ENCODE results near the gene STX16.

Gene STX16

DNA sequence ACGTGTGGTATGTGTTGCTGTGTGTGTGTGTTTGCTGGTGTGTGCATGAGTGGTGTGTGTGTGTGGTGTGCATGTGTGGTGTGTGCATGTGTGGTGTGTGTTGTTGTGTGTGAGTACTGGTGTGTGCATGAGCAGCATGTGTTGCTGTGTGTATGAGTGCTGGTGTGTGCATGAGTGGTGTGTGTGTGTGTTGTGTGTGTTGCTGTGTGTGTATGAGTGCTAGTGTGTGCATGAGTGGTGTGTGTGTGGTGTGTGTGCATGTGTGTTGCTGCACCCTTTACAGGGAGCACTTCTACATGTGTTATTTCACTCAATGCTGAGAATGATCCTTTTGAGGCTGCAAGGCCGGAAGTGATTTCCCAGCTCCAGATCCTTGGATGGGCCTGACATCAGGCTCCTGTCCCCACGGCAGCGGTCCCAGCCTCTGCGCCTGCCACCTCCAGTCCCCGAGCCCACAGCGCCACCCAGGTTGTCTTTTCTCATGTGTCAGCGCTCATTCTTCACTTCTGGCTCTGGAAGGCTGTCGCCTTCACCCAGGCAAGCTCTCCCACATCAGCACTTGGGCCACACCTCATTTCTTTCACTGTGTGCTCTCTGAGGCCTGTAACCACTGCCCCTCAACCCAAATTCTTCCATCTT lies 44.1 kb downstream of the STX16 start:
- no peak for DNase-seq (ENCODE audit: low read depth, low spot score)

DNA sequence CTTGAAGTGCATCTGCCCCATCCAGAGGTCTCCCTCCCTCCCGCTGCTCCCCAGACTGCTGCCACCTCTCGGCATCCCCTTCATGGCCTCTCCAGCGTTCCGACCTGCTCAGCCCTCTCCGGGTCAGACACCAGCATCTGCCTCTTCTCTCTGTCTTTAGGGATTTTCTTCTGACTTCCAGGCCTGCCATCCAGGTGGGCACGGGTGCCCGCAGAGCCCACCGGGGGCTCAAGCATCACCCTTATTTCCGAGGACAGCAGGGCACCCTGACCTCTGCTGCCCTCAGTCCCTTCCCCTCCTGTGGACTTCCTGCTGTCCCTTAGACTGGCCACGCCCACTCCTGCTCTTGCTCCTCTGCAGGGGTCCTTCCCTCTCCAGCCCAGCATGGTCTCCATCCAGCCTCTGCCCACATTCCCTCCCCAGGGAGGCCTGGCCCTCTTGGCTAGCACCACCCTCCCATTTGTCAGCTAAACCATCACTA lies 44.9 kb downstream of the STX16 start:
- no peak overlapping the region for H3K27ac ChIP-seq

More for the DNA sequence above, 44.1 kb downstream of the STX16 start:
- H3K27ac ChIP-seq: no peak overlapping the region

DNA sequence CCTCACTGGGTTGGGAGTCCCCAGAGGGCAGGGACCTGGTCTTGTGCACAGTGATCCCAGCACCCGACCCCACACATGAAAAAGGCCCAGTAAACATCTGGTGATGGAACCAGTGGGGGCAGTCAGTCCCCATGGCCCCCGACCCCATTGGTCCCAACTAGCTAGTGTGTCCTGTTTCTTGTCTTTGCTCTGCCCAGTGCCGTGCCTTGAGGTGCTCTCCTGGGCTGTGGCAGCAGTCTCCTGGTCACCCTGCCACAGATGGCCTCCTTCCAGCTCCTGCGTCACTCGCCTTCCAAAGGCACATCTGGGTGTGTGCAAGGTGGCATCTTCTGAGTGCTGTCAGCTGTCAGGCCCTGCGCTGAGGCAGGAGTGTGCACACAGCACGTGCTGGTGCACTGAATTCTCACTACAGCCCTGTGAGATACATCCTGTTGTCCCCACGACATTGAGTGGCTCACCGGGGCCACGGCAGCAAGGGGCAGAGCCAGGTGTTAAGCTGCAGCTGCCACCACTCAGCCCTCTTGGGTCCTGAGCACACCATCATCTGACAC lies 45.4 kb downstream of the STX16 start:
- no peak overlapping the region for H3K27ac ChIP-seq
- DNase-seq (ENCODE audit: low read depth, low spot score): no peak

More for the DNA sequence above, 44.9 kb downstream of the STX16 start:
- no peak for DNase-seq (ENCODE audit: low read depth, low spot score)

DNA sequence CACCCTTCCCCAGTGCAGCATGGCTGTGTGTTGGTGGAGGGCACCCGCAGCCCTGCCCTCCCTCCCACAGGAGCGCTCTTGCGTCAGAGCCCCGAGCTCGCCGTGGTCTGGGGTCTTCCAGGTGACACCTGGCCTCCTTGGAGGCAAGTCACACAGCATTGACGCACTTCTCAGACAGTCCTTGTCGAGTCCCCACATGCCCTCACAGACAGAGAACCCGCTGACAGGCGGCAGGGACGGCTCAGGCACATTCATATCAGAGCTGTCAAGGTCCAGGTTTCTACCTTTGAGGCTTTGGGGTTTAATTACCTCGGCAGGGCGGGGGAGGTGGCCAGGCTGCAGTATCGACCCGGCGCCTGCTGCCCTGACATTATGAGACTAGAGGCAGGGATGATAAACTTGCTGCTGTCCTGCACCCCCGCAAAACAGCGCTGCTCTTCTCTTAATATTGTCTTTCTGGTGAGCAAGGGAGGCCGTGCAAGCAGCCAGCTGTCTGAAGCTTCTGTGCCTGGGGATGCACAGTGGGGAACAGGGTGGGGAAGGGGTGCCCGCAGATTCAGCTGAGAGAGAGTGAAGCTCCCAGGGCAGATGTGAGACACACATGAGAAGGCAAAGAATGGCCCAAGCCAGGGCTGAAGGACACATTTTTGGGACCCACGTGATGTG lies 46.3 kb downstream of the STX16 start:
- H3K27ac ChIP-seq: no peak overlapping the region
- DNase-seq (ENCODE audit: low read depth, low spot score): no peak

DNA sequence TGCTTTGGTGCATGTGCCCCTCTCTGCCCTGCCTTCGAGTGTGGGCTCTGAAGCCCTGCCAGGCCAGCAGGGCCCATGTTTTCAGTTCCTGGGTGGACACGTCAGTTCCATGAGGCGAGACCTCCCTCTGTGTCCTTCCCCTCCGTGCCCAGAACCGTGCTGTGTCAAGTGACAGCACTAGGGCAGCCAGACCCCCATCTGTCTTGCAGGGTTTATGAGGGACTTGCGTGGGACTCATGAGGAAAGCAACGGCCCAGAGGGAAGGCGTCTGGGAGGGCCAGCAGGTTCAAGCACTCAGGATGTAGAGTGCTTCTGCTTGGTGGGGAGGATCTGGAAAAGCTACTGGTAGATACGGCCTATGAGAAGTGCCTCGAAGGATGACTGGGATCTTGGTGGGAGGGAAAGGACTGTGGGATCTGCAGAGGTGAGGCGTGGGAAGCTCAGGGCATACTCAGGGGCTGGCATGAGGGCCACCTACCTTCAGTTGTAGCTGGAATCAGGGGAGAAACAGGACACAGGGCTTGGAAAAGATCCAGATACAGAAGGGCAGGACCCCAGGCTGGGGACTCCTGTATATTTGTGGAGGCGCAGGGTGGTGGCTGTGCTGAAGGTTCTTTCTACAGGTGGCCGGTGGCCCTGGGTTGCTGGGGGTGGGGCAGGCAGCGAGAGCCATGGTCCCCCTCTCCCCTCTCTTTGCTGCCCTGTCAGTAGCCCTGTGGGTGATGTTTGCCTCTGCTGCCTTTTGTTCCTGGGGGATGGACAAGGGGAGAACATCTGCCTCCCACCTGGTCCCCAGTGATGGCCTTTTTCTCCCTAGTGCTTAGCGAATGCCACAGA lies 47.0 kb downstream of the STX16 start:
- no peak for DNase-seq (ENCODE audit: low read depth, low spot score)
- H3K27ac ChIP-seq: no peak overlapping the region

DNA sequence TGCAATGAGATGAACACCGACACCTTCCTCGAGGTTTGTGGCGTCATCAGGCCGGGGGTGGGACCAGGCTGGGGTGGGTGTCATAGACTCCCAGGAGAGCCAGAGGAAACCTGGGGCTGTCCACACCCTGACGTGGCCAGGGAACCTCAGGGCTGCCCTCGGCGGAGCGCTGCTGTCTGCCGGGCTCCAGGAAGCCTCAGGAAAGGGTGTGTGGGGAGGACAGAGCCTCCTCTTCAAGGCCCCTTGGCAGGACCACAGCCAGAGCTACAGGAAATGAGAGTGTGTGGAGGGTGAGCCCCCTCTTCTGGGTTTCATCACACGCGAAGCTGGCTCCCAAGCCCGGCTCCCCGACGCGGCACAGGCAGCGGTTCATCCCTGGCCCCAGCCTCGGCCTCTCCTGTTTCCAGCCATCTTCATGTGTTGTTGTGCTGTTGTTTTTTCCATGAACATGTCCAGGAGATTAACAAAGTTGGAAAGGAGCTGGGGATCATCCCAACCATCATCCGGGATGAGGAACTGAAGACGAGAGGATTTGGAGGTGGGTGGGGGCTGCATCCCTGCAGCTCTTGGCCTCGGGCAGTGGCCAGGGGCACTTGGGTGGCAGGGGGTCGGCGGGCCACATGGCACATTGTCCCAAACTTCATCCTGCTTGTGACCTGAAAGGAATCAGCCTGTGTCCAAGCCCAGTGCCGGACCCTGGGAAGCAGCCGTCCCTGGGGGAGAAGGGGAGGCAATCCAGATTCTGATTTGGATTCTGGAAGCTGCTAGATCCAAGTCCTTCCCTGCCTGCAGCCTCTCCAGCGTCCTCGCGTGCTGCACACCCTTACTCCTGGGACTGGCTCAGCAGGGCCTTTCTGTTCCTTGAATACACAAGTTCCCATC lies 47.9 kb downstream of the STX16 start:
- H3K27ac ChIP-seq: no peak overlapping the region
- DNase-seq (ENCODE audit: low read depth, low spot score): no peak

DNA sequence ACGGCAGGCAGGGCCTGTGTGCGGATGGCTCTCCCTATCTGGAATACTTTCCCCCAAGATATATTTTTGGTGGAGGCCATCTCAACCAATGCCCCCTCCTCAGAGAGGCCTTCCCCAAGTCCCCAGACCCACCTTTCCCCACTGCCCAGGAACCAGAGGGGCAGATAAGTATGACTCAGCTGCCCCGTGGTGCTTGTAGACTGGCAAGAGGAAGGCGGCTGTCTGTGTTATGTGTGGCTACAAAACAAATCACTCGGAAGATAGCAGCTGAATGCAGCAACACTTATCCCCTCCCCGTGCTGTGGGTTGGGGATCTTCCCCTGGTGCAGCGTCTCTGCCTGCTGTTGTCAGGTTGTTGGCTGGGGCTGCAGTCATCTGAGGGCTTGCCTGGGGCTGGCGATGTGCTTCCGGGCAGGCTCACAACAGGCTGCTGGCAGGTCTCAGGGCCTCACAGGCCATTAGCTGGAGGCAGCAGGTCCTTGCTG lies 48.6 kb downstream of the STX16 start:
- DNase-seq (ENCODE audit: low read depth, low spot score): no peak
- no peak overlapping the region for H3K27ac ChIP-seq

DNA sequence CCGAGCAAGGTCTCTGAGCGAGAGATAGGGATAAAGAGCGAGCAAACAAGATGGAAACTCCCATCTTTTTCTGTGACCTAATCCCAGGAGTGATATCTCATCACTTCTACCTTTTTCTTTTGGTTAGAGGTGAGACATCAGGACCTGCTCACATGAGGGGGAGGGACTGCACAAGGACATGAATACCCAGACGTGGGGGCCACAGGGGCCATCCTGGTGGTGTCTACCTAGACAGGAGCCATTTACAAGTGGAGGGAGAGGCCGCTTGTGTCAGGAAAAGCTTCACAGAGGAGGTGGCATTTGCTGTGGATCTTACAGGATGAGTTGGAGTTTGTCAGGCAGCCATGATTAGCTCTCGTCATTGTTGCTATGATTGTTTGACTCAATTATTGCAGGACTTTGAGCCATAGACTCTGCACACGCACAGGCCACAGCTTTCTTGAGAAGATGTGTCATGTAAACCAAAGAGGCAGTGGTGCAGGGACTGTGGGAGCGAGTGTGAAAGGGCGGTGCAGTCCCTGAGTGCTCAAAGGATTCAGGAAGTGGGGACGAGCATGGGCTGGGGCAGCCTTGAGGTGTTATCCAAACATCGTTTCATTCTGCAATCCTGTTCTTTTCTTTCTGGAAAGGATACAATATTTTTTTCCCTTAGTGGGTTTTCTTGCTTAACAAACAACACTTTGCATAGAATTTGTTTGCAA lies 49.2 kb downstream of the STX16 start:
- DNase-seq (ENCODE audit: low read depth, low spot score): no peak
- no peak overlapping the region for H3K27ac ChIP-seq

DNA sequence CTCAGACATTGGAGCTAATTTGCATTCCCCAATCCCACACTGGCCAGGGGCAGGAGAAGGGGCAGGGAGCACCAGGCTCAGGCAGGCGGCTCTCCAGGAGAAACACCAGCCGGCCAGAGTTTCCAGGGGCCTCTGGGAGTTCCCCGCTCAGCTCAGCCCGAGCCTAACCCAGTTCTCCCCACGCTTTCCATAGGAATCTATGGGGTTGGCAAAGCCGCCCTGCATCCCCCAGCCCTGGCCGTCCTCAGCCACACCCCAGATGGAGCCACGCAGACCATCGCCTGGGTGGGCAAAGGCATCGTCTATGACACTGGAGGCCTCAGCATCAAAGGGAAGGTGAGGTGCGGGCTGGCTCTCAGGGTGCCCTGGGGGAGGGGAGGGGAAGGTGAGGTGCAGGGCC lies 49.7 kb downstream of the STX16 start:
- no peak overlapping the region for H3K27ac ChIP-seq
- DNase-seq (ENCODE audit: low read depth, low spot score): no peak

DNA sequence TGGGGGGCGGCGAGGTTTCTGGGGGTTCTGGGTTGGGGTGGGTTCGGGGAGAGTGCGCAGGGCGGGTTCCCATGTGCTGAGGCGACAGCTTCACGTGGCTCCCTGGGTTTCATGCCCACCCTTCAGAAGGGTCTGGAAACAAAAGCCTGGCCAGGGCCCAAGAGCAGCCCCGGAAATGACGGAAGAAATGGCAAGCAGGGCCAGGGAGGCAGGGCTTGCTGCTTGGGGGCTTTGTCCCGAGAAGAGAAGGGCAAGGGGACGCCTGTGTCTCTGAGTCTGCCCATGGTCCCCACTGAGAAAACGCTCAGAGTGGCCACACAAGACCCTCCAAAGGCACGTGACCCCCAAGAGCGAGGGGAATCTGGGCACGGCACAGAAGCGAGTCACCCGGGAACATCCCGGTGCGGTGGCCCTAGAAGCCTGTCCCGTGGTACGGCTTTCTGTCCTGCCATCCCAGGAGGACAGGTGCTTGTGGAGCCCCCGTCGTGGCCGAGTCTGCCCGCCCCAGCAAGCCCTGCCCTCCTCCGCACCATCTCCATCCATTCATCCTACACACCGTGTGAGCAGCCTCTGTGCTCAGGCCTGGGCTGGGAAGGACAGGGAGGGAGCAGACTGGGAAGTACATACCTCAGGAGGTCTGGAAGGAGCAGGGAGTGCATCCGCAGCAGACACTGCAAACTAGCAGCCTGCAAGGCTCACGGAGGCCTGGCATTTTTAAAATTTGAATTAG lies 50.5 kb downstream of the STX16 start:
- no peak for DNase-seq (ENCODE audit: low read depth, low spot score)
- no peak overlapping the region for H3K27ac ChIP-seq

DNA sequence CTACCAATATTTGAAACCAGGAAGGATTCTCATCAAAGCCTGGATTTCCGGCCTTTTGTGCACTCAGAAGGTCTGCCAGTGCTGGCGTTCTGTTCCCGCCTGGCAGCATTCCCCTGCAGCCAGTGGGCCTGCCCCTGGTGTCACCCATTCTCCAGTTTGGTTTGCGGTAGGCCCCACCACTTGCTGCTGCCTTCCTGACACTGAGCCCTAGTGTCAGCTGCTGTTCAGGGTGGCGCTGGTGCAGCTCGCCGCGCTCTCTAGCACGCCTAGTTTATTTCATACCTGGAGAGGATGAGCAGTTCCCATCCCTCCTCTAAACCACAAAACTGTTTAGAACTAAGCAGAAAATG lies 51.1 kb downstream of the STX16 start:
- no peak for DNase-seq (ENCODE audit: low read depth, low spot score)
- H3K27ac ChIP-seq: no peak overlapping the region

DNA sequence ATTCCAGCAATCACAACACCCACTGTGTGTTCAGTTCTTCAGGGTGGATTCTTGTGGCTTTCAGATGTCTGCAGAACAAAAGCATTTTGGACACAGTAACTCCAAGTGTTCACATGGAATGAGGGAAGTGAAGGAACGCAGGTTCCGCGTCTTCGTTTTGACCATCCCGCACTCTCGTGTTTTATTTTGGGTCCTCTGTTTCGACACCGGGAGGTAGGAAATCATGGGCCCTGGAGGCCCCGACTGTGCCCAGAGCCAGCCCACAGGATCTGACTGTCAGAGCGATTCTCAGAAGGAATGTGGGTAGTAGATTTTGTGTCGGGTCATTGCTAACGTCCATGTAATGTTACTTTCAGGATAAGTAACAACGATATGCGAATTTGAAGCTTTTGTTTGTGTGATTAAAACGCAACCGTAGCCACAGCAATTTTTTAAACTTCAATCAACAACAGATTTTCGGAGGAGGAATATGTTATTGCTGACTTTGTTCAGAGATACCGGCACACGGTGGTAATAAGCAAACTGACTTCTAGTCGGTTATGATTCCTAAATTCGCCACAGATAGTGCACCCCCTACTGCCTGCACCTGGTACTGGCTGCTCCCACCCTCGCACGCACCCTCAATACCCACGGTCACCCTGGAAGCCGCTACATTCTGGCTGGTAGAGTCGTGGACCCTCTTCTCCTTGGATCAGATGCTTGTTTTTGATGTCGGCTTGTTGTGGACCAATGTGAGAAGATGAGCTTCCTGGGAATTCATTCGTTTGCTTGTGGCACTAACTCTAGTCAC lies 52.0 kb downstream of the STX16 start:
- no peak overlapping the region for H3K27ac ChIP-seq
- no peak for DNase-seq (ENCODE audit: low read depth, low spot score)

DNA sequence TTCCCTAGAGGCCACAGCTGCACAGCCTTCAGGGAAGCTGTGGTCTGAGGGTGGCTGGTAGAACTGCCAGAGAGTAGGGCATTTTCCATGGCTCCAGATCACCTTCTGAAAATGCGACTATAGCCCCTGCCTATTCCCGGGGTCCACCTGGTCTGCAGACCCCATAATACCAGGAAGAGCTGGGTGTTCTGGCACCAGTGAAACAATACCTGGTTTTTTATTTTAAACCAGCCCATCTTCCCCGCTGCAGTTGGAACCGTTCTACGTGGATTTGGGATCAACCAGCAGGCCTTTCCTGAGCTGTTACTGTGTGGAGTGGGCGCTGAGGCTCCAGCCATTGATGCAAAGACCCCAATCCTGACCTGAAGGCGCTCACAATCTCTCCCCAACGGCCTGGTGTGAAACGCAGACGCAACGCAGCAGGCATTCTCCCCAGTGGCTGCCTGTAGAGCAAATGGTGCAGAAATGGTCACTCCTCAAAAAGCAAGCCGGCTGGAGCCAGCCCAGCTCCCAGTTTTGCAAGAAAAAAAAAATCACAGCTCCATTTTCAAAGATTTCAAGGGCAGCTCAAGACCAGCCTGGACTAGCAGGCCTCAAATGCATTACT lies 52.8 kb downstream of the STX16 start:
- no peak overlapping the region for H3K27ac ChIP-seq
- DNase-seq (ENCODE audit: low read depth, low spot score): no peak

DNA sequence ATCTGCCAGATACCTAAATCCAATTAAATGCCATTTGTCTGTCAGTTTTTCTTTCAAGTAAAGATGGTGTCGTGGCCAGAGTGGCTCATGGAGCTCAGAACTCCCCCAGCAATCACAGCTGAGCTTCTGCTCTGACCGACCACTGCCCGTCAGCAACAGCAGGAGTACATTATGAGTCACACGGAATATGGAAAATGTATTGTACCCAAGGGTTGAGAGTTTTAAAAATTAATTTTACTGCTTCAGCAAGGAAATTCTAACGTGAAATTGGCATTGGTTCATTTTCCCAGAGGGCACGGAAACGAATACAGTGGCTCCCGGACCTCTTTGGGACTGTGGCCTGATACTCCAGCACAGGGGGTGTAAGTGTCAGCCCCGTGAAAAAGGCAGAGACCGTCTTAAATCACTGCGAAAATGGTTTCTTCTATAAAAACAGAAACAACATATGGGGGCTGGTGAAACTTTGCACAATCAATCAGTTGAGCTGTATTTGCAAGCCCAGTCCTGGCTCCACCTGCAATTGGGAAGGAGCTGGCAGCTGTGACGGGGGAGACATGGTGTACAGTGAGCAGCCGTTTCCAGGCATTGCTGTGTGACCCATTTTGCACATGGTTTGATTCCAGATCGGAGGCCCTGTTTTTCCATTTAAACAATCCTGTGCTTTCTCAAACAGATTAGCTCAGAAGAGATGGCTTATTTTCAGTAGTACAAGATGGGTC lies 54.3 kb downstream of the STX16 start:
- DNase-seq (ENCODE audit: low read depth, low spot score): no peak

DNA sequence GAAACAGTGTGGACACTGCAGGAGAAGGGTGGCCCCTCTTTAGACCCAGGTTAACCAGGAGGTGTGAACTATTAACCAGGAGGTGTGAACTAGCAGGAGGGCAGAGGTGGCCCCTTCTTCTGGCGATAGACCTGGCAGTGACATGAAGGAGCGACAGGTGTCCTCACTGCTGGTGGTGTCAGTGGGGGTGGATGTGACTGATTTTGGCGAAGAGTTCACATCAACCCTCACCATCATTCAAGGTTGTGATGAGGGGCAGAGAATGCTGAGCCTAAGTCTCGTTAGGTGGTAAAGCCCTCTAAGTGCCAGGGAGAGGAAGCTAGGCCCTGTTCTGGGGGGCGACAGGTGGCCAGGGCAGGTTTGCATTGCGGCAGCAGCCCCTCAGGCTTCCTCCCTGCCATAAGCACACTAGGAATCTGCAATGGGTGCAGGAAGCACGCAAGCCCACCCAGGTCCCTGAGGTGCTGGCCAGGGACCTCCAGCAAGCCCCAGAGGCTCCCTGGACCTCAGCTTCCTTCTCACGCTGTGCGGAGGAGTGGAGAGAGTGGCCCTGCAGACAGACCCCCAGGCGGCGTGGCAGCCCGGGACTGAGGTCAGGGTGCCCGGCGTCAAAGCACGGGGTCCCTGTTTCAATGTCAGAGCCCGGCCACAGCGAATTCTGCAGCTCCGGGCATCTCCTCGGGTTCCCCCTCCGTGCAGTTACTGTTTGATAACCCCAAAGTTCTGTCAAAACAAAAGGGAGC lies 55.2 kb downstream of the STX16 start:
- DNase-seq (ENCODE audit: low read depth, low spot score): no peak
- no peak overlapping the region for H3K27ac ChIP-seq

More for the DNA sequence above, 54.3 kb downstream of the STX16 start:
- no peak overlapping the region for H3K27ac ChIP-seq

Measured in epithelial cell of prostate (primary cell).